HepG2 (cell line): ENCODE results near the gene CASTOR1. TPM values are rescaled to one million over a fixed set of nuclear protein-coding genes. Genes with fewer than 3 reads are reported as not detected.

Experiments used
- ATAC-seq: fragments of 200-7000 bp; cut with Tn5 transposase; 3 replicates; pipeline ENCODE4 v1.9.1; 2020; ENCODE audit warnings: mild to moderate bottlenecking, moderate library complexity
- BruUV-seq: library from RNA; stranded (reverse); fragments of 400-500 nt; replicated peaks from 2 replicates; lab custom pipeline; 2021; lab: Mats Ljungman, UMichigan
- CTCF ChIA-PET: fragments of 300-600 bp; formaldehyde crosslinking; extraction: SDS; loops from one replicate; lab custom pipeline; 2021; ENCODE audit warnings: low total read pairs, inconsistent platforms, low intra/inter-chr PET ratio; lab: Yijun Ruan, JAX
- POLR2A ChIA-PET: fragments of 350-600 bp; sonication (Branson Sonifier 250); formaldehyde crosslinking; loops from one replicate; lab custom pipeline; 2020; ENCODE audit warnings: antibody characterized with exemption, inconsistent platforms; lab: Yijun Ruan, JAX
- DNase-seq: peaks from one replicate; pipeline ENCODE4 v3.0.0-alpha.2; 2015; ENCODE audit warnings: low spot score
- FAIRE-seq: peaks from 3 replicates; lab custom pipeline; 2011; peaks lifted over from hg19 to GRCh38; lab: Jason Lieb, UNC
- H2AFZ ChIP-seq: one replicate; pipeline ENCODE4 v1.6.1; 2011; ENCODE audit warnings: low read length, inconsistent platforms
- H3K27ac ChIP-seq: fragments of 300-600 bp; 3 replicates; pipeline ENCODE4 v1.8.0; 2011; ENCODE audit warnings: mixed run types, mild to moderate bottlenecking, mixed read lengths, low read length, inconsistent platforms; ENCODE audit not compliant: insufficient read depth; ENCODE audit errors: extremely low read length
- H3K27me3 ChIP-seq, 2 experiments: fragments of 200-600 bp in 1 of 2; 2 replicates in 1 of 2; 3 replicates in 1 of 2; pipeline versions ENCODE4 v1.6.0 to v1.8.0; 2011; ENCODE audit warnings: low read length in 2 of 2, mild to moderate bottlenecking in 2 of 2, moderate library complexity in 2 of 2, inconsistent platforms in 1 of 2; ENCODE audit not compliant: insufficient read depth in 2 of 2, control insufficient read depth in 1 of 2
- H3K36me3 ChIP-seq, 2 experiments: fragments of 200-600 bp in 1 of 2; replicated peaks in 1 of 2; 2 replicates in 1 of 2; 3 replicates in 1 of 2; pipeline versions ENCODE4 v1.5.1 to v1.8.0; 2011; ENCODE audit warnings: low read length in 2 of 2, inconsistent platforms in 1 of 2; ENCODE audit not compliant: insufficient read depth in 2 of 2, control insufficient read depth in 1 of 2
- H3K4me1 ChIP-seq: 2 replicates; pipeline ENCODE4 v1.5.1; 2012; ENCODE audit warnings: low read length, inconsistent platforms; ENCODE audit not compliant: insufficient read depth
- H3K4me2 ChIP-seq: 2 replicates; pipeline ENCODE4 v1.6.0; 2011; ENCODE audit warnings: low read depth, low read length, inconsistent platforms
- H3K4me3 ChIP-seq, 3 experiments: fragments of 200-600 bp in 1 of 3; sonication (generic), shearing (Covaris generic) in 1 of 3; replicated peaks in 1 of 3; 2 replicates each; pipeline ENCODE4 v1.5.1; 2011 to 2016; ENCODE audit warnings: low read length in 3 of 3, inconsistent platforms in 2 of 3, low read depth in 2 of 3, mild to moderate bottlenecking in 2 of 3, control low read depth in 1 of 3, mixed read lengths in 1 of 3; ENCODE audit not compliant: insufficient read depth in 1 of 3
- H3K79me2 ChIP-seq: one replicate; pipeline ENCODE4 v1.6.1; 2011; ENCODE audit warnings: low read length, inconsistent platforms; ENCODE audit not compliant: insufficient read depth
- H3K9ac ChIP-seq: 2 replicates; pipeline ENCODE4 v1.6.0; 2011; ENCODE audit warnings: mild to moderate bottlenecking, low read depth, low read length, inconsistent platforms; ENCODE audit not compliant: insufficient read depth
- H3K9me3 ChIP-seq: 2 replicates; pipeline ENCODE4 v1.5.1; 2012; ENCODE audit warnings: mild to moderate bottlenecking, low read length
- H4K20me1 ChIP-seq: 2 replicates; pipeline ENCODE4 v1.6.0; 2011; ENCODE audit warnings: inconsistent platforms, mild to moderate bottlenecking, low read length, moderate library complexity; ENCODE audit not compliant: insufficient read depth
- BCL6 ChIP-seq: IDR thresholded peaks from 2 replicates; pipeline ENCODE4 v1.6.1; 2016; ENCODE audit warnings: missing genetic modification reagents, missing compliant biosample characterization
- RFX5 ChIP-seq: IDR thresholded peaks from 2 replicates; pipeline ENCODE4 v1.6.1; 2011; ENCODE audit warnings: low read depth, low read length, improper control_type of control experiment
- RXRB ChIP-seq: IDR thresholded peaks from 2 replicates; pipeline ENCODE4 v1.6.1; 2016; ENCODE audit warnings: borderline replicate concordance, missing genetic modification reagents, missing compliant biosample characterization
- TMF1 ChIP-seq: sonication (generic); formaldehyde crosslinking; IDR thresholded peaks from 2 replicates; pipeline ENCODE4 v1.8.1; 2022; ENCODE audit warnings: low read depth, missing genetic modification reagents
- YEATS4 ChIP-seq: sonication (generic); formaldehyde crosslinking; IDR thresholded peaks from 2 replicates; pipeline ENCODE4 v1.4.0; 2020; ENCODE audit warnings: missing genetic modification reagents, borderline replicate concordance
- ZNF260 ChIP-seq: sonication (generic); formaldehyde crosslinking; IDR thresholded peaks from 2 replicates; pipeline ENCODE4 v1.4.0; 2020; ENCODE audit warnings: missing genetic modification reagents, low read depth, mild to moderate bottlenecking, borderline replicate concordance
- ZNF274 ChIP-seq: sonication (generic); formaldehyde crosslinking; IDR thresholded peaks from 2 replicates; pipeline ENCODE4 v1.5.1; 2020; ENCODE audit warnings: mild to moderate bottlenecking, missing genetic modification reagents
- ZNF430 ChIP-seq: sonication (generic); formaldehyde crosslinking; IDR thresholded peaks from 2 replicates; pipeline ENCODE4 v1.9.0; 2021; ENCODE audit warnings: mild to moderate bottlenecking, missing genetic modification reagents
- ZNF567 ChIP-seq: sonication (generic); formaldehyde crosslinking; IDR thresholded peaks from 2 replicates; pipeline ENCODE4 v1.8.1; 2023; ENCODE audit warnings: mild to moderate bottlenecking, missing genetic modification reagents, borderline replicate concordance
- ZNF670 ChIP-seq: sonication (generic); formaldehyde crosslinking; IDR thresholded peaks from 2 replicates; pipeline ENCODE4 v1.8.0; 2022; ENCODE audit warnings: mild to moderate bottlenecking, missing genetic modification reagents, borderline replicate concordance
- WGBS: methylation state at CpG from one replicate; pipeline ENCODE4 v1.1.6; 2017; ENCODE audit warnings: low lambda C conversion rate; 5-methylcytosine and 5-hydroxymethylcytosine counted together
- in situ Hi-C: cut with HindIII; loops from 2 replicates; pipeline ENCODE4 v1.10.0; 2017; ENCODE audit warnings: low pct_unique_long_range_greater_than_20kb; ENCODE audit not compliant: extremely low pct_ligation_motif_present
- intact Hi-C: fragments of 100-400 bp; cut with micrococcal nuclease; formaldehyde crosslinking; loops from one replicate; pipeline ENCODE4 v1.10.0; 2022; ENCODE audit not compliant: unreplicated experiment
- polyA plus RNA-seq, 8 experiments: library from polyadenylated mRNA; depleted of rRNA in 3 of 8; stranded (reverse) in 7 of 8; unstranded in 1 of 8; fragments of >200 nt; fragmentation: Illumina TruSeq in 4 of 8; extraction: Trizol in 4 of 8; gene quantifications; 2 replicates each; pipeline versions ENCODE4 v1.2.1 to v1.2.3, GENCODE V29; 2011 to 2016; ENCODE audit warnings: low read depth in 4 of 8, missing spikeins in 1 of 8, mixed read lengths in 1 of 8; ENCODE audit not compliant: insufficient read depth in 1 of 8
- total RNA-seq, 5 experiments: library from RNA; depleted of rRNA; stranded (reverse); fragments of >200 nt; fragmentation: Illumina TruSeq; extraction: Trizol; gene quantifications; 2 replicates each; pipeline ENCODE4 v1.2.3, GENCODE V29; 2016; ENCODE audit warnings: low read depth in 1 of 5
- TF ChIP-seq, protein P1 (sequence below): sonication (generic); formaldehyde crosslinking; IDR thresholded peaks from 2 replicates; pipeline ENCODE4 v1.4.0; 2020; ENCODE audit warnings: mild to moderate bottlenecking, missing genetic modification reagents
- TF ChIP-seq, protein P2 (sequence below): sonication (generic); formaldehyde crosslinking; IDR thresholded peaks from 2 replicates; pipeline ENCODE4 v1.8.1; 2023; ENCODE audit warnings: mild to moderate bottlenecking, inconsistent platforms, moderate library complexity, missing genetic modification reagents, borderline replicate concordance
- TF ChIP-seq, protein P3 (sequence below): fragments of 450-650 bp; IDR thresholded peaks from 2 replicates; pipeline ENCODE4 v1.6.1; 2017; ENCODE audit warnings: mild to moderate bottlenecking
- TF ChIP-seq, protein P4 (sequence below): sonication (generic); formaldehyde crosslinking; IDR thresholded peaks from 2 replicates; pipeline ENCODE4 v1.4.0; 2020; ENCODE audit warnings: missing genetic modification reagents

Gene CASTOR1
- total and polyA plus RNA-seq, 2 of the 13 experiments (the other 11 are each of a cell fraction or from before 2014, with no cell fraction given): 2.6 to 4.4 TPM

DNA sequence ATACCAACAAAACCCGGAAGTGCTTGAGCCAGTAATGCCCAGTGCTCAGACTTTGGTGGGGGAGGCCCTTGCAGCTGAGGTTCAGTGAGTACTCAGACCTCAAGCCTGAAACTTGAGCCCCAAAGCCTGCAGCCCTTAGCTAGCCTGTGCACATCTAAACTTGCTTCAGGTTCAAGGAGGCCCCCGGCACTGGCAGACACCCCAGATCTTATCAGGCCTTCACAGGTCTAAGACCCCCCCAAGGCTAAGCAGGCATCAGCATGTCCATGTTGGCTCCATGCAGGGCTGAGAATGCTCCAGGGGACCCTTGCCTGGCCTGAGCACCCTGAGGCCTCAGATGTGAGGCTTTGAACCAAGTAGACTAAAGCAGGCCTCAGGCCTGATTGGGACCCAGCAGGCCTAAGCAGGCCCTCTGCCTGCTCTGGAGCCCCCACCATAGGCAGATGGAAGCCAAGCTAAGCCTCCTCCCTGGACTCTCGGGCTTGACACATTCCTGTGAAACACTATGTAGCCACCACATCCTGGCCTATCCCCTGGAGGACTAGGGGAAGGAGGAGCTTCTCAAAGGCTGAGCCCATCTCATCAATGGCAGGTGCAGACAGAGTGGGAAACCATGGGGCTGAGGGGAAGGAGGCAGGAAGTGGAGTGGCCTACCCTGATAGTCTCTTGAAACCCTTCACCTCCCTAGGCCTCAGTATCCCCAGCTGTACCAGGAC is 1.2 kb upstream of the CASTOR1 start (continued):
- TF ChIP-seq, protein P1, sequence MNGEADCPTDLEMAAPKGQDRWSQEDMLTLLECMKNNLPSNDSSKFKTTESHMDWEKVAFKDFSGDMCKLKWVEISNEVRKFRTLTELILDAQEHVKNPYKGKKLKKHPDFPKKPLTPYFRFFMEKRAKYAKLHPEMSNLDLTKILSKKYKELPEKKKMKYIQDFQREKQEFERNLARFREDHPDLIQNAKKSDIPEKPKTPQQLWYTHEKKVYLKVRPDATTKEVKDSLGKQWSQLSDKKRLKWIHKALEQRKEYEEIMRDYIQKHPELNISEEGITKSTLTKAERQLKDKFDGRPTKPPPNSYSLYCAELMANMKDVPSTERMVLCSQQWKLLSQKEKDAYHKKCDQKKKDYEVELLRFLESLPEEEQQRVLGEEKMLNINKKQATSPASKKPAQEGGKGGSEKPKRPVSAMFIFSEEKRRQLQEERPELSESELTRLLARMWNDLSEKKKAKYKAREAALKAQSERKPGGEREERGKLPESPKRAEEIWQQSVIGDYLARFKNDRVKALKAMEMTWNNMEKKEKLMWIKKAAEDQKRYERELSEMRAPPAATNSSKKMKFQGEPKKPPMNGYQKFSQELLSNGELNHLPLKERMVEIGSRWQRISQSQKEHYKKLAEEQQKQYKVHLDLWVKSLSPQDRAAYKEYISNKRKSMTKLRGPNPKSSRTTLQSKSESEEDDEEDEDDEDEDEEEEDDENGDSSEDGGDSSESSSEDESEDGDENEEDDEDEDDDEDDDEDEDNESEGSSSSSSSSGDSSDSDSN (CRISPR knock-in tag): 0 out of 2 replicates have a peak, but pooled peaks have one; percentile 50
- TF ChIP-seq, protein P2, sequence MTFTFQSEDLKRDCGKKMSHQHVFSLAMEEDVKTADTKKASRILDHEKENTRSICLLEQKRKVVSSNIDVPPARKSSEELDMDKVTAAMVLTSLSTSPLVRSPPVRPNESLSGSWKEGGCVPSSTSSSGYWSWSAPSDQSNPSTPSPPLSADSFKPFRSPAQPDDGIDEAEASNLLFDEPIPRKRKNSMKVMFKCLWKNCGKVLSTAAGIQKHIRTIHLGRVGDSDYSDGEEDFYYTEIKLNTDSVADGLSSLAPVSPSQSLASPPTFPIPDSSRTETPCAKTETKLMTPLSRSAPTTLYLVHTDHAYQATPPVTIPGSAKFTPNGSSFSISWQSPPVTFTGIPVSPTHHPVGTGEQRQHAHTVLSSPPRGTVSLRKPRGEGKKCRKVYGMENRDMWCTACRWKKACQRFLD (CRISPR knock-in tag): no peak
- TF ChIP-seq ZNF567 (CRISPR knock-in tag): 0 out of 2 replicates have a peak, but pooled peaks have one; percentile 48
- TF ChIP-seq, all 625 proteins: peak for 5

DNA sequence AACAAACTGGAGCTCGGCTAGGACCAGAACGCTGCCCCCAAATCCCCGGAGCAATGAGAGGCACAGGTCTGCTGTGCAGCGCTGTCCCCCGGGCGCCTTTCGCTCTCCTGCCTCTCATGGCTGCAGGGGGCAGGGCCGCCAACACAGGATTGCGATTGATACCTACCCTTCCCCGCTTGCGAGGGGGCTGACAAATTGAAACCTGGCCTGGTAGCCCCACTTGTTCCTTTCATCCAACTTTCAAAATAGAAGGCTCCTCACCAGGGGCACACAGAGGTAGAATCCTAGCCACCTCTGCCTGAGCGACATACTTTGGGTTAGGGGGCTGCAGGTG is 642 bp upstream of the CASTOR1 start:
- peak overlapping the region; percentile 68 to 80 (median 72) for H3K4me3 ChIP-seq
- TF ChIP-seq RXRB: no peak
- TF ChIP-seq RFX5: no peak
- no peak for TF ChIP-seq TMF1 (CRISPR knock-in tag)
- no peak for TF ChIP-seq ZNF430 (CRISPR knock-in tag)
- no peak for TF ChIP-seq YEATS4 (CRISPR knock-in tag)
- no peak for TF ChIP-seq BCL6 (CRISPR knock-in tag)
- no peak for TF ChIP-seq ZNF670
- TF ChIP-seq, protein P3, sequence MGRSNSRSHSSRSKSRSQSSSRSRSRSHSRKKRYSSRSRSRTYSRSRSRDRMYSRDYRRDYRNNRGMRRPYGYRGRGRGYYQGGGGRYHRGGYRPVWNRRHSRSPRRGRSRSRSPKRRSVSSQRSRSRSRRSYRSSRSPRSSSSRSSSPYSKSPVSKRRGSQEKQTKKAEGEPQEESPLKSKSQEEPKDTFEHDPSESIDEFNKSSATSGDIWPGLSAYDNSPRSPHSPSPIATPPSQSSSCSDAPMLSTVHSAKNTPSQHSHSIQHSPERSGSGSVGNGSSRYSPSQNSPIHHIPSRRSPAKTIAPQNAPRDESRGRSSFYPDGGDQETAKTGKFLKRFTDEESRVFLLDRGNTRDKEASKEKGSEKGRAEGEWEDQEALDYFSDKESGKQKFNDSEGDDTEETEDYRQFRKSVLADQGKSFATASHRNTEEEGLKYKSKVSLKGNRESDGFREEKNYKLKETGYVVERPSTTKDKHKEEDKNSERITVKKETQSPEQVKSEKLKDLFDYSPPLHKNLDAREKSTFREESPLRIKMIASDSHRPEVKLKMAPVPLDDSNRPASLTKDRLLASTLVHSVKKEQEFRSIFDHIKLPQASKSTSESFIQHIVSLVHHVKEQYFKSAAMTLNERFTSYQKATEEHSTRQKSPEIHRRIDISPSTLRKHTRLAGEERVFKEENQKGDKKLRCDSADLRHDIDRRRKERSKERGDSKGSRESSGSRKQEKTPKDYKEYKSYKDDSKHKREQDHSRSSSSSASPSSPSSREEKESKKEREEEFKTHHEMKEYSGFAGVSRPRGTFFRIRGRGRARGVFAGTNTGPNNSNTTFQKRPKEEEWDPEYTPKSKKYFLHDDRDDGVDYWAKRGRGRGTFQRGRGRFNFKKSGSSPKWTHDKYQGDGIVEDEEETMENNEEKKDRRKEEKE: no peak
- no peak for TF ChIP-seq ZNF274 (CRISPR knock-in tag)
- TF ChIP-seq, protein P4, sequence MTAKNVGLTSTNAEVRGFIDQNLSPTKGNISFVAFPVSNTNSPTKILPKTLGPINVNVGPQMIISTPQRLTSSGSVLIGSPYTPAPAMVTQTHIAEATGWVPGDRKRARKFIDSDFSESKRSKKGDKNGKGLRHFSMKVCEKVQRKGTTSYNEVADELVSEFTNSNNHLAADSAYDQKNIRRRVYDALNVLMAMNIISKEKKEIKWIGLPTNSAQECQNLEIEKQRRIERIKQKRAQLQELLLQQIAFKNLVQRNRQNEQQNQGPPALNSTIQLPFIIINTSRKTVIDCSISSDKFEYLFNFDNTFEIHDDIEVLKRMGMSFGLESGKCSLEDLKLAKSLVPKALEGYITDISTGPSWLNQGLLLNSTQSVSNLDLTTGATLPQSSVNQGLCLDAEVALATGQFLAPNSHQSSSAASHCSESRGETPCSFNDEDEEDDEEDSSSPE: no peak
- no peak for TF ChIP-seq ZNF260 (CRISPR knock-in tag)

More for the DNA sequence above, 642 bp upstream of the CASTOR1 start:
- Histone ChIP-seq H3K27me3 (no peaks in the 10 kb centered on the region; a peak in 1 of 5 replicates), H3K4me1 (peaks cover 29% of the 10 kb centered on the region), H3K9ac (peak overlapping the region; percentile 24; the same call in 1 of the 2 replicates), H3K4me2 (peak overlapping the region; percentile 94), H3K36me3 (peaks cover 6 to 8% of the 10 kb centered on the region in 2 experiments; a peak in 2 of 5 replicates), H3K27ac (no peak overlapping the region), H3K79me2 (no peaks in the 10 kb centered on the region), H3K9me3 (no peaks in the 10 kb centered on the region), H4K20me1 (no peaks in the 10 kb centered on the region), H2AFZ (no peak overlapping the region)
- POLR2A ChIA-PET: interaction anchor here (0.6 to 4.0 kb wide), 7 partner anchors 37 to 317 kb away, joined by 3 to 28 read pairs (median 4); partner anchors contain the start of genes CCDC157, RNF215, SF3A1 and TBC1D10A
- DNase-seq (no peak), FAIRE-seq (no peak), ATAC-seq (peak; percentile 27)
- WGBS: 8% methylated on average over 8 of the region's 12 CpGs
- BruUV-seq: no TSS peak
- CTCF ChIA-PET: no interaction called here
- intact Hi-C loops (loop anchor here (2.0 kb wide), 1 partner anchor 37 kb away; the partner anchor contains the start of gene TBC1D10A), in situ Hi-C loops (loop anchor here (5.0 kb wide), 1 partner anchor 97 kb away; the partner anchor contains the start of gene RNF215)
